Ectodermal cell (in vitro differentiated cells): ENCODE results near the gene GNAO1.

Experiments used
- H3K27ac ChIP-seq: 2 replicates; pipeline ENCODE4 v1.7.0; 2013; ENCODE audit warnings: mild to moderate bottlenecking, low read depth, low read length; ENCODE audit not compliant: insufficient read depth, poor library complexity, severe bottlenecking
- H3K27me3 ChIP-seq: 2 replicates; pipeline ENCODE4 v1.7.0; 2013; ENCODE audit warnings: mild to moderate bottlenecking, low read length; ENCODE audit not compliant: insufficient read depth, control insufficient read depth, poor library complexity, severe bottlenecking
- H3K36me3 ChIP-seq: one replicate; pipeline ENCODE4 v1.7.0; 2013; ENCODE audit warnings: low read length; ENCODE audit not compliant: control insufficient read depth, insufficient read depth
- H3K4me1 ChIP-seq: one replicate; pipeline ENCODE4 v1.7.0; 2013; ENCODE audit warnings: low read length; ENCODE audit not compliant: control insufficient read depth, insufficient read depth
- H3K4me3 ChIP-seq: 2 replicates; pipeline ENCODE4 v1.7.0; 2013; ENCODE audit warnings: low read depth, low read length, control low read depth; ENCODE audit not compliant: insufficient read depth
- H3K9me3 ChIP-seq: 2 replicates; pipeline ENCODE4 v1.7.0; 2013; ENCODE audit warnings: mild to moderate bottlenecking, low read length, moderate library complexity; ENCODE audit not compliant: control insufficient read depth
- WGBS, 2 experiments: methylation state at CpG; one replicate each; pipeline ENCODE4 v1.1.7; 2013; ENCODE audit warnings: missing lambda C conversion rate in 2 of 2; 5-methylcytosine and 5-hydroxymethylcytosine counted together

The GNAO1 gene

GRCh38 chr16:56327929-56328258 lies 136.6 kb downstream of the GNAO1 start:
- H3K27me3 ChIP-seq: no peaks in the 10 kb centered on the region
- 92% methylated on average over 6 of the region's 6 CpGs for WGBS, 2 experiments
- H3K27ac ChIP-seq: no peak overlapping the region
- H3K9me3 ChIP-seq: no peaks in the 10 kb centered on the region
- H3K4me3 ChIP-seq: no peak overlapping the region
- H3K36me3 ChIP-seq: no peaks in the 10 kb centered on the region
- H3K4me1 ChIP-seq: no peaks in the 10 kb centered on the region

- WGBS, 2 experiments: 94 to 95% methylated on average over 22 of the region's 22 CpGs
Observed at GRCh38 chr16:56328276-56329022, 137.2 kb downstream of the GNAO1 start.

DNA sequence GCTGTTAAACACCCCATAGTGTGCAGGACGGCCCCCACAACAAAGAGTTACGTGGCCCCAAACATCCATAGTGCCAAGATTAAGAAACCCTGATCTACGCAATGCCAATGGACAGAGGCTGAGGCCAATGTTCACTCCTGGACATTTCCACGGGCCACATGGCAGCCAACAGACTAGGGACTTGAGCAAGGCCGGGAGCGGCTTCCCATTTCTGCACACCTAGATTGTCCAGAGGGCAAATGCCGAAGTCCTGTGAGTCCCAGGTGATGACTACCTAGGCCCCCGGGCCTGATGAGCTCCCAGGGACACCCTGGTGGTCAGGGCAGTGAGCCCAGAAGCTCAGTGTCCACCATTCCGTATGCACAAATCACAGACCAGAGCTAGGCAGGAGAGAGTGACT lies 138.6 kb downstream of the GNAO1 start:
- WGBS, 2 experiments: 93 to 94% methylated on average over 9 of the region's 9 CpGs
- Histone ChIP-seq H3K9me3 (no peaks in the 10 kb centered on the region), H3K27me3 (no peaks in the 10 kb centered on the region), H3K4me1 (peaks cover under 1% of the 10 kb centered on the region), H3K27ac (no peak overlapping the region), H3K4me3 (no peak overlapping the region), H3K36me3 (no peaks in the 10 kb centered on the region)

More at GRCh38 chr16:56328276-56329022, 137.2 kb downstream of the GNAO1 start:
- Histone ChIP-seq H3K27ac (no peak overlapping the region), H3K4me3 (no peak overlapping the region), H3K9me3 (no peaks in the 10 kb centered on the region), H3K36me3 (no peaks in the 10 kb centered on the region), H3K4me1 (no peaks in the 10 kb centered on the region), H3K27me3 (no peaks in the 10 kb centered on the region)

DNA sequence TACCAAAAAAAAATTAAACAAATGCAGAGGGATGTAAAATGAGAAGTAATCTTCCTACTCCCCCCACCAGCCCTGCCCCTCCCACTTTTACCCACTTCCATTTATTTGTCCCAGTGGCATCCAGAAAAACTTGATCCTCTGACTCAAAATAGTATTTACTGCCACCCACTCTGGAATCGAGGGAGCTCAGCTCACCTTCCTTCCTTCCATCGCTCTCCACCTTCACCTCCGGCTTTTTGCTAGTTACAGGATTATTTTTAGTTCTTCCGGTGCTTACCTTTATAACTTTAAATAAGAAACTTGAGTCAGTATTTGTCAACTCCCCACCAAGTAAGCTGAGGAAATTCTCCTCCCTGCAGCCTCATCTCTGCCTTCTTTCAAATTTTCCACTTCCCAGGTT lies 139.2 kb downstream of the GNAO1 start:
- Histone ChIP-seq H3K27me3 (no peaks in the 10 kb centered on the region), H3K27ac (no peak overlapping the region), H3K36me3 (no peaks in the 10 kb centered on the region), H3K9me3 (no peaks in the 10 kb centered on the region), H3K4me1 (peaks cover 6% of the 10 kb centered on the region), H3K4me3 (no peak overlapping the region)
- WGBS, 2 experiments: 79 to 83% methylated on average over 4 of the region's 4 CpGs

GRCh38 chr16:56331399-56331798 lies 140.1 kb downstream of the GNAO1 start:
- H3K4me3 ChIP-seq: no peak overlapping the region
- no peak overlapping the region for H3K27ac ChIP-seq
- peaks cover 9% of the 10 kb centered on the region for H3K4me1 ChIP-seq
- H3K36me3 ChIP-seq: no peaks in the 10 kb centered on the region
- no peaks in the 10 kb centered on the region for H3K27me3 ChIP-seq
- WGBS, 2 experiments: 91 to 93% methylated on average over 11 of the region's 11 CpGs
- H3K9me3 ChIP-seq: no peaks in the 10 kb centered on the region

GRCh38 chr16:56331915-56332314 lies 140.6 kb downstream of the GNAO1 start:
- Histone ChIP-seq H3K4me1 (peaks cover 9% of the 10 kb centered on the region), H3K9me3 (no peaks in the 10 kb centered on the region), H3K27ac (no peak overlapping the region), H3K27me3 (no peaks in the 10 kb centered on the region), H3K36me3 (no peaks in the 10 kb centered on the region), H3K4me3 (no peak overlapping the region)
- WGBS, 2 experiments: 86 to 88% methylated on average over 8 of the region's 8 CpGs

- Histone ChIP-seq H3K27me3 (no peaks in the 10 kb centered on the region), H3K27ac (no peak overlapping the region), H3K36me3 (no peaks in the 10 kb centered on the region), H3K4me1 (peaks cover 9% of the 10 kb centered on the region), H3K9me3 (no peaks in the 10 kb centered on the region), H3K4me3 (no peak overlapping the region)
- 75 to 77% methylated on average over 16 of the region's 16 CpGs for WGBS, 2 experiments
Observed at GRCh38 chr16:56332464-56333079, 141.3 kb downstream of the GNAO1 start.

DNA sequence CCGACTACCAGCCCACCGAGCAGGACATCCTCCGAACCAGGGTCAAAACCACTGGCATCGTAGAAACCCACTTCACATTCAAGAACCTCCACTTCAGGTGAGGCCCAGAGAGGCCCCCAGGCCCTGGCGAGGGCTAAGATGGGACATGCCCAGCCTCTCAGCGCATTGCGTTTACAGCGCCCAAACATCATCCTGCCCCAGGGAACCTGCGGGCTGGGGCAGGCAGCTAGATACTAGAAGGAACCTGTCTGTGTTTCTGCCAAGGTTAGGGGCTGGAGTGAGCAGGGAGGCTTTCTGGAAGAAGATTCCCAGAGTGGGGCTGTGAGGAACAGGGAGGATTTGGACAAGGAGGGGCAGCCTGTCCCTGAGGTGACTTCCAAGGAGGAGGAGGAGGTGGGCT lies 143.5 kb downstream of the GNAO1 start:
- peaks cover 9% of the 10 kb centered on the region for H3K4me1 ChIP-seq
- H3K4me3 ChIP-seq: no peak overlapping the region
- WGBS, 2 experiments: 89 to 92% methylated on average over 9 of the region's 9 CpGs
- no peak overlapping the region for H3K27ac ChIP-seq
- no peaks in the 10 kb centered on the region for H3K36me3 ChIP-seq
- no peaks in the 10 kb centered on the region for H3K27me3 ChIP-seq
- H3K9me3 ChIP-seq: no peaks in the 10 kb centered on the region

DNA sequence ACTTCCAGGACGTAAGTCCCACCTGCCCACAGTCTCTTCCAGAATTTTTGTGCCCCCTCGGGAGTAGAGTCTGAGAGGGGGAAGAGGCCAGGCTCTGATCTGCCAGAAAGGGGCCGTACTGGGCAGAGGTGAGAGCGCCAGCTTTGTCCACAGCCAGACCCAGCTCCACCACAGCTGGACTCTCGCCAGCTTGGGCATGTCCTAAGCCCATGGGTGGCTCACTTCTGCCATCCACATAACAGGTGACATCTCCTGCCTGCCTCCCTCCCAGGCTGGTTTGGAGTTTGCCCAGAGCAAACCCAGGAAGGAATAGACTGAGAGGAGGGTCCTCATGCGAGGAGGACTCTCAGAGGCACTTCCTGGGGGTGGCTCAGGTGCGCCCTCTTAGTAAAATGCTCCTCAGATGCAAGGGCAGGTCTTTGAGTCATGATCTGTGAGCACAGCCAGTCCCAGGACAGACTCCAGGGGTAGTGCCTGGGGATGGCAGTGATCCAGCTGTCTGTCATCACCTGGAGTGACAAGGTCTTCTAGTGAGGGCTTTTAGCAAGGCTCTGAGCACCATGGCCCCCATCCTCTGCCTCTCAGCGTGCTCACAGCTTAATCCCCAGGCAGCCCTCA lies 144.9 kb downstream of the GNAO1 start:
- no peaks in the 10 kb centered on the region for H3K9me3 ChIP-seq
- H3K27me3 ChIP-seq: no peaks in the 10 kb centered on the region
- no peak overlapping the region for H3K27ac ChIP-seq
- WGBS, 2 experiments: 94% methylated on average over 8 of the region's 8 CpGs
- H3K4me1 ChIP-seq: peaks cover 9% of the 10 kb centered on the region
- no peak overlapping the region for H3K4me3 ChIP-seq
- no peaks in the 10 kb centered on the region for H3K36me3 ChIP-seq

GRCh38 chr16:56336711-56337110 lies 145.4 kb downstream of the GNAO1 start:
- Histone ChIP-seq H3K9me3 (no peaks in the 10 kb centered on the region), H3K36me3 (no peaks in the 10 kb centered on the region), H3K4me1 (peaks cover 9% of the 10 kb centered on the region), H3K4me3 (no peak overlapping the region), H3K27ac (no peak overlapping the region), H3K27me3 (no peaks in the 10 kb centered on the region)
- 94 to 95% methylated on average over 21 of the region's 21 CpGs for WGBS, 2 experiments
